Measurements from ENCODE around the gene ZNF205.

The ZNF205 gene

DNA sequence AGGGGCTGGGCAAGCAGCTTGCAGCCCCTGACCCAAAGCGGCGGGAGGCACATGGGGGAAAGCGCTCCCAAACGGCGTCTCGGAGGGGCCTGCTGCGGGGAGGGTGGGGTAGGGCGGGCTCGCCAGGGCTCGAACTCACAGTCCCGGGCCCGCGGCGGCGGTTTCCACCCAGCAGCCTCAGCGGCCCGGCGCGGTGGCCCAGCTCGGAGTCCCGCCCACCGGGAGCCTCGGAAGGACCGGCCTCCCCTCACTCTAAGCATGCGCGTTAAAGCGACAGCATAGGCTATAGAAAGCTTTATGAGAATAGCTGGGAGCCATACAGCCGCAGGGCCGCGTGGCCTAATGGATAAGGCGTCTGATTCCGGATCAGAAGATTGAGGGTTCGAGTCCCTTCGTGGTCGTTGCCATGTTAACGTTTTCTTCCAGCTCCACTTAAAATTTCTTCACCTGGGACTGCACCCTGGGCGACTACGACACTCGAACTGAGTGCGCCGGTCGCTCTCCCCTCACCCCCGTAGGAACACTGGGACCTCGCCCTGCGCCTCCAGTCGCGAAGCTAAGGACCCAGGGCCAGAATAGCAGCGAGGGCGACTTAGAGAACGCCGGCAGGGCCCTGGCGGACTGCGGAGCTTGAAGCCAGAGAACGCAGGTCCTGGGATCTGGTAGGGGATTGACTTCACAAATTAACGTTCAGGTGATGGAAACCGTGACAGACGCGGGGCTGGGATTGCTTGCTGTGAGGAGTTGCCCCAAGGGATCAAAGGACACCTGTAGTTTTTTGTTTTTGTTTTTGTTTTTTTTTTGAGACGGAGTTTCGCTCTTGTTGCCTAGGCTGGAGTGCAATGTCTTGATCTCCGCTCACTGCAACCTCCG is 38.2 kb downstream of the ZNF205 start:
- H3K27ac Mint-ChIP-seq, result peak overlapping the region; percentile 94
- peaks cover 58% of the 10 kb centered on the region for H3K27me3 Mint-ChIP-seq (ENCODE audit: low read depth, poor library complexity)
- H3K36me3 Mint-ChIP-seq (ENCODE audit: low read depth), result no peaks in the 10 kb centered on the region
- peaks cover 10% of the 10 kb centered on the region for H3K4me1 Mint-ChIP-seq
- peak; percentile 98 for DNase-seq
- peak overlapping the region; percentile 88 for H3K4me3 Mint-ChIP-seq
- H3K9me3 Mint-ChIP-seq, result peaks cover 18% of the 10 kb centered on the region
- TF ChIP-seq, protein P1, sequence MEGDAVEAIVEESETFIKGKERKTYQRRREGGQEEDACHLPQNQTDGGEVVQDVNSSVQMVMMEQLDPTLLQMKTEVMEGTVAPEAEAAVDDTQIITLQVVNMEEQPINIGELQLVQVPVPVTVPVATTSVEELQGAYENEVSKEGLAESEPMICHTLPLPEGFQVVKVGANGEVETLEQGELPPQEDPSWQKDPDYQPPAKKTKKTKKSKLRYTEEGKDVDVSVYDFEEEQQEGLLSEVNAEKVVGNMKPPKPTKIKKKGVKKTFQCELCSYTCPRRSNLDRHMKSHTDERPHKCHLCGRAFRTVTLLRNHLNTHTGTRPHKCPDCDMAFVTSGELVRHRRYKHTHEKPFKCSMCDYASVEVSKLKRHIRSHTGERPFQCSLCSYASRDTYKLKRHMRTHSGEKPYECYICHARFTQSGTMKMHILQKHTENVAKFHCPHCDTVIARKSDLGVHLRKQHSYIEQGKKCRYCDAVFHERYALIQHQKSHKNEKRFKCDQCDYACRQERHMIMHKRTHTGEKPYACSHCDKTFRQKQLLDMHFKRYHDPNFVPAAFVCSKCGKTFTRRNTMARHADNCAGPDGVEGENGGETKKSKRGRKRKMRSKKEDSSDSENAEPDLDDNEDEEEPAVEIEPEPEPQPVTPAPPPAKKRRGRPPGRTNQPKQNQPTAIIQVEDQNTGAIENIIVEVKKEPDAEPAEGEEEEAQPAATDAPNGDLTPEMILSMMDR (IDR thresholded peaks at IDR 0.05), result no peak

DNA sequence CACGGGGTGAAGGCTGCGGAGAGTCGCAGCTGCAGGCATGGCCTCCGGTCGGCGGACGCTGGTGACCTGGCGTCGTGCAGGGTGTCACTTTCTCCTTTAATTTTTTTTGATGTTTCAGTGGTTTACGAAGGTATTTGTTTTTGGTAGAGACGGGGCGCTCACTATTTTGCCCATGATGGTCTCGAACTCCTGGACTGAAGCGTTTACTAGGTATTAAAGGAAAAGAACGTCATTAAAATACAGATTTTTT is 39.6 kb downstream of the ZNF205 start:
- H3K4me3 Mint-ChIP-seq, result peak overlapping the region; percentile 85
- peaks cover 18% of the 10 kb centered on the region for H3K9me3 Mint-ChIP-seq
- H3K27ac Mint-ChIP-seq, result peak overlapping the region; percentile 82
- no peak for DNase-seq
- H3K4me1 Mint-ChIP-seq, result peaks cover 10% of the 10 kb centered on the region
- H3K27me3 Mint-ChIP-seq (ENCODE audit: low read depth, poor library complexity), result peaks cover 66% of the 10 kb centered on the region
- no peaks in the 10 kb centered on the region for H3K36me3 Mint-ChIP-seq (ENCODE audit: low read depth)
- TF ChIP-seq, protein P1 (IDR thresholded peaks at IDR 0.05), result no peak

DNA sequence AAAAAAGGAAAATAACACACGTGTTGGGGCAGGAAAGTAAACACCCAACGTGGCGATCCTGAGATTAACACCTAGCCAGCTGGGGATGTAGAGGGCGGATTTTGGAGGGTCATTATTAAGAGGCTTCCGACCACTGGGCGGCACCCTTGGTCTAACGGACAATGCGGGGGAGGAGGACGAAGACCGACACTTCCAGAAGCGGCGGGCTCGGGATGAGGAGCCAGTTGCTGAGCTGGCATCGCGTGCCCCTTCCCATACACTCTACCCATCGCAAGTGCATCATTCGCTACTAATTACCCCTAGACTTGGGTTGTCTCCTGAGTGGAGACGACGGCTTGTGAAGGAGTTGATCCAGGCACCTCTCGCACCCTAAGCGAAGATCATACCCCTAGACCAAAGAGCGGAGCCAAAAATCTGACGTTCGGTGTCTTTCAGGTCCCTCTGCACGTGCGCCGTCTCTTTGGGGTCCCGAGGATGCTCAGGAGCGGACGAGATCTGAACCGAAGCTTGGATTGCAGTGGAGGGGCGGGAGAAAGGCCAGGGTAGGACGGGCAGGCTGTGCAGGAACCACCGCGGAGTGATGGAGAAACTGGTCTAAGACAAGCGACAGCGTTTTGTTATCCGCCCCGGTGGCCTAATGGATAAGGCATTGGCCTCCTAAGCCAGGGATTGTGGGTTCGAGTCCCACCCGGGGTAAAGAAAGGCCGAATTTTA is 40.0 kb downstream of the ZNF205 start:
- peak; percentile 93 for DNase-seq
- H3K9me3 Mint-ChIP-seq, result peaks cover 23% of the 10 kb centered on the region
- H3K4me1 Mint-ChIP-seq, result peaks cover 11% of the 10 kb centered on the region
- H3K36me3 Mint-ChIP-seq (ENCODE audit: low read depth), result no peaks in the 10 kb centered on the region
- TF ChIP-seq, protein P1 (IDR thresholded peaks at IDR 0.05), result no peak
- H3K27ac Mint-ChIP-seq, result peak overlapping the region; percentile 82
- peak overlapping the region; percentile 85 for H3K4me3 Mint-ChIP-seq
- H3K27me3 Mint-ChIP-seq (ENCODE audit: low read depth, poor library complexity), result peaks cover 71% of the 10 kb centered on the region

DNA sequence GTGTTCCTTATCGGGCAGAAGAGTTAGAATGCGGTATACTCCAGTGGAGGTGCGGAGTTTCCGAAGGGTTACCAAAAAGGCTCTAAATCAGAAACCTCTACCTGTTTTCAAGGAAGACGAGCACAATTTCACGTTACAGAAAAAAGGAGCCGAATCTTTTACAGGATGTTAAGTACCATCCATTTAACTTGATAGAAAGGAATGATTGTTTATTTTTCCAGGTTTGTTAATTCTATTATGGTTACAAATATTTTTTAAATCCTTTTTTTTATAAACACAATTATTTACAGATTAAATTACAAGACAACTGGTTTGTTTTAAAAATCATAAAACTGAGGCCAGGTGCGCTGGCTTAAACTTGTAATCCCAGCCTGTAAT is 40.6 kb downstream of the ZNF205 start:
- DNase-seq, result no peak
- Mint-ChIP-seq H3K27me3 (ENCODE audit: low read depth, poor library complexity) (peaks cover 76% of the 10 kb centered on the region), H3K9me3 (peaks cover 28% of the 10 kb centered on the region), H3K4me3 (peak overlapping the region; percentile 85), H3K36me3 (ENCODE audit: low read depth) (no peaks in the 10 kb centered on the region), H3K4me1 (peaks cover 16% of the 10 kb centered on the region), H3K27ac (peak overlapping the region; percentile 82)
- TF ChIP-seq, protein P1 (IDR thresholded peaks at IDR 0.05), result no peak

DNA sequence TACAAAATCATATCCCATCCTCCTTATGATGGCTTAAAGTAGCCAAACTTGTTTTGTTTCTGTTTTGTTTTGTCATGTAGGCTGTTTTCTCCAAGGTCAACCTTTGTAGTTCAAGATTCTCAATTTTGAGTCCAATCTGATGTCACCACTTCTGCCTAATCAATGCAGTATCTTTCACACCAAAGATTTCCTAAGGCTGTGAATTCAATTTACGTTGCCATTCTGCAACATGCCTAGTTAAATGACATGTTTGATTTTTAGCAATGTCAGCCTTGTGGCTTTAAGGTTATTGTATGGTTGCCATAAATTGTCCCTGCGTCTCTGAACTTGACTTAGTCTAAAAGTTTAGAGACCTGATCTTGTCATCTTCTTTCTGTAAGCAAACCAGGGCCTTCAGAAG is 42.8 kb downstream of the ZNF205 start:
- peaks cover 28% of the 10 kb centered on the region for H3K9me3 Mint-ChIP-seq
- H3K4me3 Mint-ChIP-seq, result no peak overlapping the region
- H3K27me3 Mint-ChIP-seq (ENCODE audit: low read depth, poor library complexity), result peaks cover 78% of the 10 kb centered on the region
- peaks cover 21% of the 10 kb centered on the region for H3K4me1 Mint-ChIP-seq
- no peaks in the 10 kb centered on the region for H3K36me3 Mint-ChIP-seq (ENCODE audit: low read depth)
- TF ChIP-seq, protein P1 (IDR thresholded peaks at IDR 0.05), result no peak
- DNase-seq, result no peak
- H3K27ac Mint-ChIP-seq, result no peak overlapping the region
